SKM-1 treated with dmso at 0.1 percent for 144 hours (cell line): ENCODE measurements around the gene RNF130.
A peak's percentile ranks its signal among the peaks of the same experiment; 100 is the strongest.

ENCODE experiments used
- DNase-seq: peaks from one replicate; lab custom pipeline; 2025; ENCODE audit not compliant: unreplicated experiment; lab: John Stamatoyannopoulos, UW

RNF130 gene

DNA sequence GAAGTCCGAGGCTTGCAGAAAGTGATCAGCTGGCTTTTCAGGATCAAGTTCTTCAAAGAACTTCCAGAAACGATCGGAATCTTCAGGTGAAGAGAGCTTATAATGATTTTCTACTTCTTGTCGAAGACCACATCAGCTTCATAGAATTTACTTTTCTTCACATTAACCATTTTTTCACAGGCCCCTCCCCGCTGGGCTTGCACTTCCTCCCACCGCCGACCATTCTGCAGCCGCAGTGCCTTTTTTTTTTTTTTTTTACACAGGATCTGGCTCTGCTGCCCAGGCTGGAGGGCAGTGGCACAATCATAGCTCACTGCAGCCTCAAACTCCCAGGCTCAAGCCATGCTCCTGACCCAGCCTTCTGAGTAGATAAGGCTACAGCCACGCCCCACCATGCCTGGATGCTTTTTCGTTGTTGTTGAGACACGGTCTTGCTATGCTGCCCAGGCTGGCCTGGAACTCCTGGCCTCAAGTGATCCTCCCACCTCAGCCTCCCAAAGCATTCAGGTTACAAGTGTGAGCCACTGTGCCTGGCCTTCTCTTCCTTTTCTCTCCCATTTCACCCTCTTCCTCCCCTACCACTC lies 15.3 kb upstream of the RNF130 start:
- DNase-seq: no peak

DNA sequence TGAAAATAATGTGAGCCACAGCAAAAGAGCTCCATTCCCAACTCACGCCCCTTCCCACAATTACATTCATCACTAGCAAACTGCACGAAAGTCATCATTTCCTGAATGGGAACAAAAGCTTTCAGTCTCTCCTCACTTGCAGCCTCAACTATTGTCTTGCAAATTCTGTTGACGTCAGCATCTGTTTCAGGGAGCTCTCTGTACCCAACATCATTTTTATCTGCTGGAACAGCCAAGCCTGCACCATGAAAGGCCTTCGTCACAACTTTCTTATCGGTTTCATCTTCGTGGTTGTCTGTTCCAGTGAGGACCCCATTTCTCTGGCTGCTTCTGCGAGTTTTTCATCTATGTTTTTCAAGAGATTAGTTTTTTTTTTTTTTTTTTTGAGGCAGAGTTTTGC lies 14.3 kb upstream of the RNF130 start:
- DNase-seq: no peak

DNA sequence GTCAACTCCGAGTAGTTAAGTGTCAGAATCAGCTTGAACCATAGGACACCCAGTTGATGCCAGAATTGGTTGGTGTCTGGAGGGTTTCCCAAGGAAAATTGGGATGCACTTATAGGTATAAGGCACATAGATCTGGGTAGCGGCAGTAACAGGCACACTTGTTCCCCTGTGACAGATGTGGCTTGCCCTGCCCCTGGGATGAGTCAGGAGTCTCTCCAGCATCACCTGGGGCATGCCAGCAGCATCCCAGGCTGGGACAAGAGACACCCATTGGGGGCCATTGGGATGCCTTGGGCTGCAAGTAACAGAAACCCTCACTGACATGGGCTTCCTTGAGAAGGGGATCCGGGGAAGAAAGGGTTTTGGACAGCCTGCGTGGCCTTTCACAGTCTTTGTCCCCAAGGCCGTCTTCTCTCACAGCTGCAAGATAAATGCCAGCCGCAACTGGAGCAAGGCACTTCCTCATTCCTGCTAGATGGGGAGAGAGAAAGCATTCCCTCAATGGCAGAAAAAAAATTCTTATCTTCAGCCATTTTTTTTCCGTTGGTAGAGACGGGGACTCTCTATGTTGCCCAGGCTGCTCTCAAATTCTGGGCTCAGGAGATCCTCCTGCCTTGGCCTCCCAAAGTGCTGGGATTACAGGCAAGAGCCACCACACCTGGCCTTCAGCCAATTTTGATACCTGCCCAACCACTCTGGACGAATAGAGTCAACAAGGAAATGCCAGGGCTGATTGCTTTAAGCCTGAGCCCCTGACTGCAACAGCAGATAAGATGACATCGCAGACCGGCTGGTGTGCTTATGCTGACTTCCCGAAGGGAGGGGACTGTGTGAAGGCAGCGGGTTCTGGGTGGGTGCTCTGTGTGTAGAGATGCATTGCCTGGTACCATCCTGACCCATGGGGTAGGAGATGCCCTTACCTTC lies 13.3 kb upstream of the RNF130 start:
- DNase-seq: peak; percentile 72

DNA sequence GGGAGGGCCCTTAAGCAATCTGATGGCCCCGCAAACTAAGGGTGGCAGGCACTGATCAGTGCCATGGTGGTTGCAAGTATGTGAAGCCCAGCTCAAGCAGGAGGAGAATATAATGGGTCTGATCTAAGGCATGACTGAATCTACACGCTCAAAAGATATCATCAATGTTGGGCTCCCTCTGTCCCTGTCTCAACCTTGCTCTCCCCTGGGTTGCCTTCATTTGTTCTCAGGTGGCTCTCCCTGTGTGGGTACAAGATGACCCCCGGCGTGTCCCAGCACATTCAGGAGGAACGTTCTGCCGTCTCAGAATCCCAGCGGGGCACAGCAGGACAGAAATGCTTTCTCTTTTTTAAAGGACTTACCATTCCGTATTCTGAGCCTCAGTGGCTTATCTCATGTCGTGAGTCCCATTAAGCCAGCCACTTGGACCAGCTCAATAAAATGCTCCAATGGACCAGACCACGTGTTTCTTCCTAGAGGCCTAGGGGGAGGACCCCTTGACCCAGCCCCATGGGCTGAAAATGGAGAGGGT lies 12.0 kb upstream of the RNF130 start:
- DNase-seq: no peak

DNA sequence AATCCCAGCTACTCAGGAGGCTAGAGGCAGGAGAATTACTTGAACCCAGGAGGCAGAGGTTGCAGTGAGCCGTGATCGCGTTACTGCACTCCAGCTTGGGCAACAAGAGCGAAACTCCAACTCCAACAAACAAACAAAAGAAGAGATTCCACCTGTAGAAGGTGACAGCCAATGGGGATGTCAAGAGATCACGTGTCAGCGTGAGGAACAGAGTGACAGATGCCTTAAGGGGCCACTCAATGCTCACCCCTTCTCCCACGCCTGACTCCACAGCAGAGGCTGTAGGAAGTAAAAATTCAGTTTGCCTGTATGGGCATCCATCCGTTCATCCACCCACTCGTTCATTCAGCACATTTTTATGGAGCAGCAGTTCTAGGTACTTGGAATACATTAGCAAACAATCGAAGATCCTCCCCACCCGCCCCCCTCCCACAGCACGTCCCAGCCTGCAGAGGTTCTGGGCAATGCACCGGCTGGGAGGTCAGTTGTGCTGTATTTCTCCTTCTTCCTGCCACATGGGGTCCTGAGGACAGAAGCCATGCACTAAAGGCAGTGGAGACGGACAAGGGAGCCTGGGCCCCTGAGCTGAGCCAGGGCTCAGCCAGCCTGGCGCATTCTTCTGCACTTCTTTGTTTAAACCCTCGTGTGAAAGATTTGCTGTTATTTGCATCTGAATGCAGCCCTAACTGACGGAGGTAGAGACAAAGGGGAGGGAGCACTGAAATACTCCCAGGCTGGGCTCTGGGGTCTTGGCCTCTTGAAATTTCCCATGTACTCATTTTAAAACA lies 11.3 kb upstream of the RNF130 start:
- DNase-seq: no peak

DNA sequence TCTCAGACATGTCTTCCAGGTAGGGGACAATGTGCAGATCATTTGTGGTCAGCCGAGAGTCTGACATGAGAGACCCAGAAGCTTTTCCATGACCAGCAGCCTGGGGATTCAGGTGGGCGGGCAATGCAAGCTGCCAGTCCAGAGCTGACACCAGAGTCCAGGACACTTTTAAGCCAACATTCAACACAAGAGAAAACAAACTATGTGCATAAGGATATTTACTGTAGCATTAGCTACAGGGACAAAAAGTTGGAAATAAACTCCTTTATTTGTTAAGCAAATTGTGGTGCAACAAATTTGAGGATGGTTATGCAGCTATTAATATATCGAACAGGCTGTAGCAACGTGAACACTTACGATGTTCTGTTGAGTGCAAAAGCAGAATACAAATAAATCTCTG lies 9.9 kb upstream of the RNF130 start:
- DNase-seq: no peak

DNA sequence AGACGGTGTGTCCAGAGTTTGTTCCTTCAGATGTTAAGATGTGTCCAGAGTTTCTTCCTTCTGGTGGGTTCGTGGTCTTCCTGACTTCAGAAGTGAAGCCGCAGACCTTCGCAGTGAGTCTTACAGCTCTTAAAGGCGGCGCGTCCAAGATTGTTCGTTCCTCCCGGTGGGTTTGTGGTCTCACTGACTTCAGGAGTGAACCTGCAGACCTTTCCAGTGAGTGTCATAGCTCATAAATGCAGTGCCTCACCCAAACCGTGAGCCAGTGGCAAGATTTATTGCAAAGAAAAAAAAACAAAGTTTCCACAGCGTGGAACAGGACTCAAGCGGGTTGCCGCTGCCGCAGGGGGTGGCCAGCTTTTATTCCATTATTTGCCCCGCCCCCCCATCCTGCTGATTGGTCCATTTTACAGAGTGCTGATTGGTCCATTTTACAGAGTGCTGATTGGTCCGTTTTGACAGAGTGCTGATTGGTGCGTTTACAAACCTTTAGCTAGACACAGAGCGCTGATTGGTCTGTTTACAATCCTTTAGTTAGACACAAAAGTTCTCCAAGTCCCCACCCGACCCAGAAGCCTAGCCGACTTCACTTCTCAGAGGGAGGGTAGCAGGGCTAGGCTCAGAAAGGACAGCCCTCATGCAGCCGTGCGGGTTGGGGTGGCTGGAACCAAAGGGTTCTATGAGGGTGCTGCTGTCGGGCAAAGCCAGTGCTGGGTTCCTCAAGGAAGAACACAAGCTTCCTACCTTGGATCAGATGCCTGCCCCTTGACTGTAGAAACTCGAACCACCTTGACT lies 9.1 kb upstream of the RNF130 start:
- no peak for DNase-seq

DNA sequence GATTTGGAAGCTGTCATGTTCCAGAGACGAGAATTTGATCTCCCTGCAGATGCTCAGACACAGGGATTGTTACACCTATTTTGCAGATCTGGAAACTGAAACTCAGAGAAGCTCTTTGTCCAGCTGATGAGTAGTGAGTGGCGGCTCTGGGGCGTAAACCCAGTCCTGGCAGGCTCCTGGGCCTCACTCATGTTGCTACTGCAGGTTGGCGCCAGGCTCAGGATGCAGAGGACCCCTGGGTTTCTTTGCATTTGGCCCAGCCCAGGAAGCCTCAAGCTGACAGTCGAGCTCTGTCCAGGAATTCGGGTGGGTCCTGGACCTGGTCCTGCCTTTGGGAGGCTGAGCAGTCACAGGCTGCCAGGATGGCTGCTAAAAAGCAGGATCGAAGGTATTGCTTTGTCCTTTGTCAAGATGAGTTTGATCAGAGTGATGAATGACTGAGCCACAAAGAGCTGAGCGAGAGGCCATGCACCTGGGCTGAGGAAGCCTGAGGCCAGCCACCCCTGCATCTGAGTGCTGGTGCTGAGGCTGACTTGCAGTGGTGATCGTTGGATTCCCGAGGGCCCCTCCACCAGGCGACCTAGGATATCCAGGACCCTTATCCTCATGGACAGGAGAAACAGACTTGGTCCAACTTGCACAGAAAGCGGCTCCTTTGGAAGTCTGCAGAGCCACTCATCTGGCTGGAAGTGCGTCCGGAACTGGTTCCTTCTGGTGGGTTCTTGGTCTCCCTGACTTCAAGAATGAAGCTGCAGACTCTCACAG lies 8.3 kb upstream of the RNF130 start:
- no peak for DNase-seq

DNA sequence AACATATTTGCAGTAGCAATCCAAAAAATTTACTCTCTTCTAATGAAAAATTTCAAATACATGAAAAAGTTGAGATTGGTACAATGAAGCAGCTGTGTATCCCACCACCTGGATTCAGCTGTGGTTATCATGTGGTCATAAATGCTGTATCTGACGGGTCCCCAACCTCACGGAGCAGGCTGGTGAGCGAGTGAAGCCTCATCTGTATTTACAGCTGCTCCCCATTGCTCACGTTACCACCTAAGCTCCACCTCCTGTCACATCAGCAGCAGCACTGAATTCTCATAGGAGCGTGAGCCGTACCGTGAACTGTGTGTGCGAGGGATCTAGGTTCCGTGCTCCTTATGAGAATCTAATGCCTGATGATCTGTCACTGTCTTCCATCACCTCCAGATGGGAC lies 6.8 kb upstream of the RNF130 start:
- DNase-seq: no peak

DNA sequence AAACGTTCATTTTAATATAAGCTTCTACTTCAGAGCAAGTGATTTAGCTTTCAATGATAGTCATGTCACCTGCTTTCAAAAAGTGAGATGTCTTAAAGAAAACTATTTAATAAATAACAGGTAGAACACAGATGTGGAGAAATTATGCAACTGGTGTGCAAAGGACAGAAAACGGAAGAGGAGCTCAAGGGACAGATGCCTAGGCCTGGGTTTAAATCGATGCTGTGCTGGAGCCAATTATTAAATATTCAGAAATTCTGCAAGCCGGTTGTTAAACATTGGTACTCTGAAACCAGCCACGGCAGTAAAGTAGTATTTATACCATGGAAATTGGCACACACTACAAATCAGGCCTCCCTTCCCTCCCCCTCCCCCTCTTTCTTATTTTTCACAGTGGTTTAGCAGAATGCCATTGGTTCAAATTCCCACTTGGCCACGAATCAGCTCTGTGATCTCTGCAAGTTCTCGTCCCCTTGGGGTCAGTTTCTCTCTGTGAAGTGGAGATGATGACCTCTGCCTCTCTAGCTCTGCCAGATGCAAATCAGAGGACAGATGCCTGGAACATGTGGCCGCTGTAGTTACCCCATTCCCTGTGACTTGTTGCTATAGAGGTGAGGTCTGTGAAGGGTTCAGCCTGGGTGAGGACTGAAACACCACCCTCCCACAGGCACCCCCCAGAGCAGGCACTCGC lies 6.2 kb upstream of the RNF130 start:
- DNase-seq: no peak

DNA sequence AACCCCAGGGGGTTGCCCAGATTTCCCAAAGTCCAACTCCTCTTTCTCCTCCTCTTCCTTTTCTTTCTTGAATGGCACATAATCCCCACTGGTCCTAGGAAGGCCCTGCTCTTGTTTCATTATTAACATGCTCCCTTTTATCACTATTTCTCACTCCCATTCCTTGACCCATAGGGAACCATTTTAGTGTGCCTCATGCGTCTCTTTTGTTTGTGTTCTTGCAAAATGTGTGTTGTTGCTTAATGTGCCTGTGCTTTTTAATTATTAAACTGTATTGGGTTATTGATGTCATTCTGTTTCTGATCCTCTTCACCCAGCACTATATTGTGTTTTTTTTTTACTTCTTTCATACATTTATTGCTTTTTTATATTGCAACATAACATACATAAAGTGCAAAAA lies 4.1 kb upstream of the RNF130 start:
- DNase-seq: no peak

DNA sequence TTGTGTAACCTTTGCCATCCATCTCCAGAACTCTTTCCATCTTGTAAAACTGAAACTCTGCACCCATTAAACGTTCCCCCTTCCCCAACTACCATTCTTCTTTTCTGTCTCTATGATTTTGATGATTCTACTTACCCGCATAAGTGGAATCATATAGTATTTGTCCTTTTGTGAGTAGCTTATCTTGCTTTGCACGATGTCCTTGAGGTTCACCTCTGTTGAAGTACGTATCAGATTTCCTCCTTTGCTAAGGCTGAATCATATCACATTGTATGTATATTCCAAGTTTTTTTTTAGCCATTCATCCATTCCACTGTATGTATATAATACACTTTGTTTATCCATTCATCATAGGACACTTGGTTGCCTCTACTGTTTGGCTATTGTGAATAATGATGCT lies 2.9 kb upstream of the RNF130 start:
- DNase-seq: no peak

DNA sequence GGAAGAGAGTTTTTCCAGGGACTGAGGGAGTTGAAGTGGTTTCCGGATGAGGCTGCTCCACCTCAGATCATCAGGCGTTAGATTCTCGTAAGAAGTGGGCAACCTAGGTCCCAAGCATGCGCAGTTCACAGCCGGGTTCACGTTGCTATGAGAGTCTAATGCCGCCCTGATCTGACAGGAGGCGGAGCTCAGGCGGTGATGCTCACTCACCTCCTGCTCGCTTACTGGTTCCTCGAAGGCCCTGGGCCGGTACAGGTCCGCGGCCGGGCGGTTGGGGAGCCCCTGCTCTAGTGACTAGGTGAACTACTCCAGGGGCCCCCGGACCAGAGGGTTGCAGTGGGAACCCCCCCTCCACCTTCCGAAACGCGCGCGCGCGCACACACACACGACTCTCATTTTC lies 997 bp upstream of the RNF130 start:
- no peak for DNase-seq

DNA sequence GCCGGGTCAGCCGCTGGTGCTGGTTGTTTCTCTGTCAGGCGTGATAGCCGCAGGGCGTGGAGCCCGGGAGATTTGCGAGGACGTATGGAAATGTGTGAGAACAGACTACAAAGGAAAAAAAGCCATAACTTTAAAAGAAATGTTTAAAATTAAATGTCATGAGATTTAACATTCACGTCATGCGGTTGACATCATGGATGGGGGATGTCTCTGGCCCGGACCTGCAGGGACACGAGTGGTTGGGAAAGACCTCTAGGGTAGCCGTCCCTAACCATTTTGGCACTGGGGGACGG lies 643 bp upstream of the RNF130 start:
- DNase-seq: no peak

DNA sequence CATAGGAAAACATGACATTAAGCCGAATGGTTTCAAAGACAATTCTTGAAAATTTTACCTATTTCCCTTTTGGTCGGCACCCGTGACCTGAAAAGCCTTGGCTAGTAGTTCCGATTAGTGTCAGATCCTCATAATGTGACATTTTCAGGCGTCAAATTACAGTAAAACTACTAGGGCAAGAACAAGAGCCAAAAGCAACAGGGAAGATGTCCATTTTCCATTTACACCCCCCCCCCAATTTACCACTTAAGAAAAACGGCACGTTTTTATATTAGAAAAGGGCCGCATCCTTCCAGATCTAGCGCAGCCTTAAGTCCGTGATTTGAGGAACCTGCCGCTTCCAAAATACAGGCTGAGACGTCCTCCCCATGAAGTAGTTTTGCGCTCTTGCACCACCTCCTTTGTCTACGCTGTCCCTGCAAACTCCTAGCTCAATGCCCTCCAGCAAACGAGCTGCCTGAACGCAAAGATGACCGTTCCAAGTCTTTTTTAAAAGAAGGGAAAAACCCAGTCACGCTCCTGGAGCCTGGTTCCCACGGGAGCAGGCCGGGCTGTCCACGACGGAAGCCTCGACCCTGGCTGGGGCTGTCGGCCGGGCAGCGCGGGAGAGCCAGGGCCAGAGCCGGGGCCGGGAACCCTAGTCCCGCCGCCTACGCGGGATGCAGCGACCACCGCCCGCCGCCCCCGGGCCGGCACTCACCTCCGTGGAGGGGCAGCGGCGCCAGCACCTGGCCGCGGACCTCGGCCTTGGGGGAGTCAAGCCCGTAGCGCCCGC lies 616 bp downstream of the RNF130 start:
- peak; percentile 52 for DNase-seq

DNA sequence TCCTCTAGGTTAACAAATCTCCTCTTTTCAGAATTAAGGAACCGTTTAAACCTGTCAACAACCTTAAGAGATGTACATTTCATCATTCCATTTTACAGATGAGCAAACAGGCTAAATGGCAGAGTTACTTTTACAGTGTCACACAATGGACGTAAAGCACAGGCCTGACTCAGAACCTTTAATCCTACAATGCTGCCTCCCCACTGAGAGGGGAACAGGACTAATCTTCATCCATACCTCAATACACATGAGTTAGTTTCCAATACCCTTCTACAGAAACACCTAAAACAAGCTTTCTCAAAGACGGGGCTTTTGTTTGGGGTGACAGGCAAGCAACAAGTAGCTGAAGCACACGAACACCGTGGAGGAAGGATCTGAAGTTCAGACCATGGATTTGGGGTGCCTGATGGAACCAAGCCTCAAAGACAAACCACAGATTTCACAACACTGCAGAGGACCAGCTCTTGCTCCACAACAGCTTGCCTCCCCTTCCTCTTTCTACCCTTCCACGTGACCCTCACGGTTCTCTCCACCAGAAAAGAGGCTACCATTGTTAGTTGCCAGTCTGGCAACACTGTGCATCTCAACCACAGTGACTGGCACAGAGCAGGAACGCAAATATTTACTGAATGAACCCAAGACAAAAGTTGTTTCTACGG lies 1.8 kb downstream of the RNF130 start:
- DNase-seq: peak; percentile 99

DNA sequence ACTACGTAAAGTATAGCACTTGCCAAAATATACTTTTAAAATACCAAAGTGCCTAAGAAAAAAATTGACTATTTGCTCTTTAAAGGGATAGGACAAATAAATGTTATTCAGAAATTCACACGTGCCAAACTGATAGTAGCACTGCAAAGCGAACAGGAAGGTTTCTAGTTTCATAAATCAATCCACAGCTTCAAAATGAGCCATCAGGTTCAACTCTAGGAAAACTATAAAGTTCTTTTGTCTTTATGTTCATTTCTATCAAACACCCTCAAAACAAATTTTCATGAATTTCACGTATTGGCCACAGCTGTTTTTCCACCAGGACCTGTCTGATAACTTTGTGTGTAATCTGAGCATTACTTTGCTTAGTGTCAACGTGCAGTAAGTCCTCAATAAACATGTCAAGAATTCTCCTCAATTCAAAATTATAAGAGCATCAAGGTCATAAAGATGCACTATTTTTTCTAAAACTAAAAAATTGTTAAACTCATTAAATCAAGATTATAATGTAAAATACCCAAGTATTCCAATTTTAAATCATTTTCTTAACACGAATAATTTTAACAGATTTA lies 3.0 kb downstream of the RNF130 start:
- DNase-seq: no peak

DNA sequence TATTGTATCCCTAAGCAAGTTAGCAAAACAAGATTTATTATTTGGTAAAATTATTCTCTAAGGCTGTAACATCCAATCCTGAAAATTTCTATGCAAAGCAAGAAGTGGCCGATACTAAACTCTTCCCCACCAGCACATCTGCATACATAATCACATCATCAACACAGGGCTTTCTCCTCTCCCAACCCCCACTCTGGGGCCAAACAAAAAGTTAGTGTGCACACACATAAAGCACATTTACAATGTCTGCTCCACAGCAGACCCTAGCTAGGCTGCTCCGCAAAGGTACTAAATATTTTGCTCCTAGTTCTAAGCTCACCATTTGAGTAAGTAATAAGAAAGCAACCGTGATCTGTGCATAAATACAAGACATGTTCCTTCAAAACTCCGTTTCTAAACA lies 3.6 kb downstream of the RNF130 start:
- DNase-seq: no peak
